HG02623 (cell line): ENCODE results near the gene BBS10.
"Not testable (repeated sequence)": the region's sequence is repeated elsewhere in the genome, so short reads cannot be mapped to it uniquely, and the experiment has no call there.

Experiments used
- ATAC-seq: cut with Tn5 transposase; IDR thresholded peaks from one replicate; pipeline ENCODE4 v1.9.1; 2021; ENCODE audit warnings: moderate library complexity; ENCODE audit not compliant: unreplicated experiment

Gene BBS10

DNA sequence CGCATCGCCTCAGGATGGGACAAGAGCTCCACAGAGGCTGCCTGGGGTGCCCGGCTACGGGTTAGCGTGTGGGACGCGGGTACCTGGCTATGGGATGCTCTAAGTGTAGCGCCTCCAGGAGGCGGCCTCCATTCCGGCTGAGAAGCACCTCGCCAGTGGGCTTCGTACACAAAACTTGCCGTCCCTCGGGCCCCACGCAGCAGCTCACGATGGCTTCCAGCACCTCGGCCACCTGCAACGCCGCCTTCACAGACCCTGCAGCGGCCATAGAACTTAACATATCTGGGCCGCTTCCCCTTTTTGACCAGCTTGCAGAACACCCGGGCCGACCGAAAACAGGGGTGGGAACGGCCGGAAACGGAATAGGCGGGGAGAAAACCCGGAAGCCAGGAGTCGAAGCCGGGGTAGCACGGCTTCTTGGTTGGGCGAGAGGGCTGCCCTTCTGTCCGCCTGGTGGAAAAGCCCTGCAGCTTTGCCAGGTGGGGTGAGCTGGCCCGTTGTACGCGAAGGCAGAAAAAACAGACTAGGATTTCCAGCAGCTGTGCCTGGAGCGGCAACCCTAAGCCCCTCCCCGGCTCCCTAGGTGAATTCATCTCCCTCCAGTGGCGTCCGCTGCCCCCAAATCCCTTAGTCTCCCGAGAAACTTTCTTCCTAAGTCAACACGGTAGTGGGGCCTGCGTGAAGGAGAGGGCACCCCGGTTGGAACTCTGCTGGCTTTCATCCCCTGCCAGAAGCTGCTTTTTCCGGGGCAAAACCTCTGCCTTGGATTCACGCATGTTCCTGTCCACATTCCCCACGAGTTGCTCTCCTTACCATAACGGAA, at the start of gene BBS10:
BBS10 (minus strand) TSS at position 337 of the 823 bp plus-strand sequence; CDS start at position 280, 57 bp downstream.
- peak; percentile 97 for ATAC-seq

DNA sequence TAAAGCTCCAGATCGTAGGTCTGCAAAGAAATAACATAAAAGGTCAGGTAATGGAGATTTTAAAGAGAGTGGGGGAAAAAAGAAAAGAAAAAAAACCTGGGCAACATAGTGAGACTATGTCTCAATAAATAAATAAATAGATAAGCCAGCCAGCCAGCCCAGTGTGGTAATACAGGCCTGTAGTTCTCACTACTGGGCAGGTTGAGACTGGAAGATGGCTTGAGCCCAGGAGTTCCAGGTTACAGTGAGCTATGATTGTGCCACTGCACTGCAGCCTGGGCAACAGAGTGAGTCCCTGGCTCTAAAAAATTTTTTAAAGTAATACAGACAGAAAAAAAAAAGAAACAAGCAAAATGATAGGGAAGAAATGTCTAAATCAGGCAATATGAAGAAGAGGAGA, 43.2 kb upstream of the BBS10 start:
- no peak for ATAC-seq

DNA sequence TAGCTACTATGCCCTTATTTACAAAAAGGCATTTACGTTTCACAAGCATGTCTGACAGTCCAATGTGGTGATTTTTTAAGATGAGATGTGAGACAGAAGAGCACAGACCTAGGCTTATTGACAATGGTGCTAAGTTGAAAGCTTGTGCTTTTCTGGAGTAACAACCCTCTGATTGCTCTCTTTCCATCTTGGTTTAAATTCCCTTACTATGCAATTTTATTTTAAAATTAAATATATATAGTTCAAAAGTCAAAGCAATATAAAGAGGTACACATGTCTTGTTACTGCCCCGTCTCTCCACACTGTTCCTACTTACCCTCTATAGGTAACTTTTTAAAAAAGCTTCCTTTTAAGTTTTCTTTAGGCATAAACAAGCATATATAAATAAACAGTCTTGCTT, 39.4 kb upstream of the BBS10 start:
- no peak for ATAC-seq

DNA sequence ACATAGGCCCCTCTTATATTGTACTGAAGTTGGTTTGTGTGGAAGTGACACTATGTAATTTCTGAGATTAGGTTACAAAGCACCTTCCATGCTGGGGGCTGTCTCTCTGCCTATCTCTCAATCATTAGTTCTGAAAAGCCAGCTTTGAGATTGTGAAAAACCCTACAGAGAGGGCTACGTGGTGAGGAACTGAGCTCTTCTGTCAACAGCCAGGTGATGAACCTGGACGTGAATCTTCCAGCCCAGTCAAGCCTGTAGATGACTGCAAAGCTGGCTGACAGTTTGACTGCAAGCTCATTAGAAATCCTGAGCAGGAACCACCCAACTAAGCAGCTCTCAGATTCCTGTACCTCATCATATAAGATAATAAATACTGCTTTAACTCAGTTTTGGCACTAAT, 36.3 kb upstream of the BBS10 start:
- no peak for ATAC-seq

DNA sequence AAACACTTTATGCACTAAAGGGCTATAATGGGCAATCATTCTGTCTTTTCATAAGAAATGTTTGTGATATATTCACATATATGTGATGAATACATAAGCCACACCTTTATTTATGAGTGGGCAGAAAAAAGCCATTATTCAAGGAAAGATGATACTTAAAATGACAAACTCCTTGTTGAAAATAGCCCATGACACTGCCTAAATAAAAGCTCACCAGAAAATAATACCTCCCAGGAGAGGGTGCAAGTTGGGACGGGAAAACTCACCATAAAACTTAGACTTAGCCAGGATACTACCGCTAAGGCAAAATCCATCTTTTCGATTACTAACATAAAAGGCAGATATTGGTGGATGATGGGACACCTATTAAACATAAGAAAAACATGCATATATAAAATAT, 35.8 kb upstream of the BBS10 start:
- ATAC-seq, result no peak

DNA sequence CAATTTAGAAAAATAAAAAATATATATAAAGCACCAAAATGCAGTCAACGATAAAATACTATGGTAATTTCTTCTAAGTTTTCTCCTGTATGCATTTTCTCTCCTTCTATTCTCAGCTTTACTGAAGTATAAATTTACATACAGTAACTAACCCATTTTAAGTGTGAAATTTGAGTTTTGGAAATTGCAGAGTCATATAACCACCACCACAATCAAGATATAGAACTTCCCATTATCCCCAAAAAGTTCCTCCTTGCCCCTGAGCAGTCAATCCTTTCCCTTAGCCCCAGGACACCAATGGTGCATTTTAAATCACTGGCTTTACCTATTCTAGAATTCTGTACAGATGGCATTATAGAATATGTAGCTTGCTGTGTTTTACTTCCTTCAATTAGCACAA, 31.0 kb upstream of the BBS10 start:
- no peak for ATAC-seq

DNA sequence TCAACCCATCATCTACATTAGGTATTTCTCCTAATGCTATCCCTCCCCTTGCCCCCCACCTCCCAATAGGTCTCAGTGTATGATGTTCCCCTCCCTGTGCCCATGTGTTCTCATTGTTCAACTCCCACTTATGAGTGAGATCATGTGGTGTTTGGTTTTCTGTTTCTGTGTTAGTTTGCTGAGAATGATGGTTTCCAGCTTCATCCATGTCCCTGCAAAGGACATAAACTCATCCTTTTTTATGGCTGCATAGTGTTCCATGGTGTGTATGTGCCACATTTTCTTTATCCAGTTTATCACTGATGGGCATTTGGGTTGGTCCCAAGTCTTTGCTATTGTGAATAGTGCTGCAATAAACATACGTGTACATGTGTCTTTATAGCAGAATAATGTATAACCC, 28.7 kb upstream of the BBS10 start:
- ATAC-seq, result not testable (repeated sequence)

DNA sequence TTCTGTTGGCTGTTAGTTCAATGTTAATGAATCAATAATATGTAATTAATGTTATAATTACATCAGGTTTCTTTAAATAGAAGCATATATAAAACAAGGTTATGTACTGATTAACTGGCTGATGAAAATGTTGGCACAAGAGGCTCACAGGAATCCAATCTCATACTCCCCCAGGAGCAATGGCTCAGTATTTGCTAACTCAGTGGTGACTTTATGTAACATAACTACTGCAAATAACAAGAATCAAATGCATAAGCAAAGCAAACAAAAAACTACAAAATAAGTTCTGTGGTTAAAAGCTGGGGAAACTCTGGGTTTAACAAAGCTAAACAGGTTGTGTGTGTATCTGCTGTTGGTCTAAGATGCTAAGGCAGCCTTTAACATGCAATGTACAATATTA, 27.7 kb upstream of the BBS10 start:
- no peak for ATAC-seq

DNA sequence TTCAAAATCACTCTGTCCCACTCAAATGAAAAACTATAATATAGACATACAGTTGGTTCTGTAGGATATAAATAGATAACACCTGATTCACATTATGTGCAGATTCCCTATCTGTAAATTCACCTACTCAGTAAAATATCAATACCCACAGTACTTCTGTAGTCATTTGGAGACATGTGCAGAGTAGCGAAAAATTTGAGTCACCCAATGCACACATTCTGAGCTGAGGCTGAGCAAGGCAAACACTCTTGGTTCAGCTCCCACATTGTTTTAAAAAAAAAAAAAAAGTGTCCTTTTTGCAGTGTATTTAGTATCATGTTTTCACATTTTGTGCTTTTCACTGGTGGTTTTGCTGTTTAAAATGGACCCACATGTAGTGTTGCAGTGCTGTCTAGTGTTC, 27.3 kb upstream of the BBS10 start:
- no peak for ATAC-seq

DNA sequence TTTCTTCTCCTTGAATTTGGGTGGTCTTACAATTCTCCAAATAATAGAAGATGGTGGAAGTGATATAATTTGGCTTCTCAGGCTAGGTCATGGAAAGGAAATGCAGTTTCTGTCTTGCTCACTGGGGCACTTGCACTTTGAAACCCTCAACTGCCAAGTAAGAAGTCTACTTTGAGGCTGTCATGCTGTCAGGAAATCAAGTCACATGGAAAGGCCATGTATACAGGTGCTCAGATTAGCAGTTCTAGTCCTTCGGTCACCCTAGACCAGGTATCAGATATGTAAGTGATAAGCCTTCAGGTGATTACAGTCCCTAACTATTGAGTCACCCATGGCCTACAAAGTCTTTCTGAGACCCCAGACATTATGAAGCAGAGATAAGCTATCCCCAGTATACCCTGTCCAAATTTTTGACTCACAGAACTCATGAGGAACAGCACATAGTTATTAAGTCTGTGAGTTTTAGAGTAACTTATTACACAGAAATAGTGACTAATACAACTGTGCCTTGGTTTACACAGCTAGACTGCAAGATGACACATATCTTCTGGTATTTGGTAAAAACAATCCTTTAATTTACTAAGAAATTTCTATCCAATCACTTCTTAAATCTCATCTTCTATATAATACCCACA, 26.3 kb upstream of the BBS10 start:
- ATAC-seq, result no peak

DNA sequence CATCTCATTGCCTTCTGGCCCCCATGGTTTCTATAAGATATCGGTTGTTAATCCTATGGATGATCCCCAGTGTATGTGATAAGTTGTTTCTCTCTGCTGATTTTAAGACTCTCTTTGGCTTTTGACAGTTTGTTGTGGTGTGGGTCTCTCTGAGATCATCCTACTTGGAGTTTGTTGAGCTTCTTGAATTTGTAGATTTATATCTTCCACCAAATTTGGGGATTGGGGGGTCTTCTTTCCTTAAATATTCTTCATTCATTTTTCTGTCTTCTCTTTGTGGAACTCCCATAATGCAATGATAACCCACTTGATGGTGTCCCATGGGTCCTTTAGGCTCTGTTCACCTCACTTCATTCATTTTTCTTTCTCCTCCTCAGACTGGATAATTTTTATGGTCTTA, 20.0 kb upstream of the BBS10 start:
- no peak for ATAC-seq

DNA sequence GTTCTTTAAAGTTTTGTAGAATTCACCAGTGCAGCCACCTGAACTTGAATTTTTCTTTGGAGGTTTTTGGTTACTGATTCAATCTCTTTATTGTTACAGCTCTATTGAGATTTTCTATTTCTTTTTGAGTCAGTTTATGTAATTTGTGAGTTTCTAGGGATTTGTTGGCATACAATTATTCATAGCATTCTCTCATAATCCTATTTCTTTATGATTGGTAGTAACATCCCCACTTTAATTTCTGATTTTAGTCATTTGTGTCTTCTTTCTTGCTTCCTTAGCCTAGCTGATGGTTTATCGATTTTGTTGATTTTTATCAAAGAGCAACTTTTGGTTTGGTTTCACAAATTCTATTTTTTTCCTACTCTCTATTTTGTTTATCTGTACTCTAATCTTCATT, 17.9 kb upstream of the BBS10 start:
- ATAC-seq, result no peak

DNA sequence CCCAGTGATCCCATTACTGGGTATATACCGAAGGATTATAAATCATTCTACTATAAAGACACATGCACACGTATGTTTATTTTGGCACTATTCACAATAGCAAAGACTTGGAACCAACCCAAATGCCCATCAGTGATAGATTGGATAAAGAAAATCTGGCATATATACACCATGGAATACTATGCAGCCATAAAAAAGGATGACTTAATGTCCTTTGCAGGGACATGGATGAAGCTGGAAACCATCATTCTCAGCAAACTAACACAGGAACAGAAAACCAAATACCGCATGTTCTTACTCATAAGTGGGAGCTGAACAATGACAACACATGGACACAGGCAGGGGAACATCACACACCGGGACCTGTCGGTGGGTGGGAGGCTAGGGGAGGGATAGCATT, 15.9 kb upstream of the BBS10 start:
- ATAC-seq, result not testable (repeated sequence)

DNA sequence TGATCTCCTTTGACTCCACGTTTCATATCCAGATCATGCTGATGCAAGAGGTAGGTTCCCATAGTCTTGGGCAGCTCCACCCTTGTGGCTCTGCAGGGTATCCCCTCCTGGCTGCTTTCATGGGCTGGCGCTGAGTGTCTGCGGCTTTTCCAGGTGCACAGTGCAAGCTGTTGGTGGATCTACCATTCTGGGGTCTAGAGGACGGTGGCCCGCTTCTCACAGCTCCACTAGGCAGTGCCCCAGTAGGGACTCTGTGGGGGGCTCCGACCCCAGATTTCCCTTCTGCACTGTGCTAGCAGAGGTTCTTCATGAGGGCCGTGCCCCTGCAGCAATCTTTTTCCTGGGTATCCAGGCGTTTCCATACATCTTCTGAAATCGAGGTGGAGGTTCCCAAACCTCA, 12.1 kb upstream of the BBS10 start:
- ATAC-seq, result no peak

DNA sequence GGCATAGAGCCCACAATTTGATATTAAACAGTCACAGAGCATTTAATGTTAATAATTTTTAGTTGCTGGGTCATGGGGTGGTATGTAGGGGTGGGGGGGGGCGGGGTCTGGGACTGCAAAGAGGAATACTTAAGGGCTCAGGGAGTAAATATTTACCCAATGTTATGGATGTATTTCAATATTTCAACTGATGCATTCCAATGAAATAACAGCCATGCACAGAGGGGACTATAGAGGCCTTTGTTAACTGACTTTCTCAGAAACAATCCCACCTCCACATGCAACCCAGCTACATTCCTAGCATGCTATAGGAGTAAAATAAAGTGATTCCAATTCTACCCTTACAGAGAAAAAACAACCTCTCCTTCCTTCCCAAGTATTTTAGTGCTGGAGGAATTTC, 7.9 kb upstream of the BBS10 start:
- ATAC-seq, result no peak

DNA sequence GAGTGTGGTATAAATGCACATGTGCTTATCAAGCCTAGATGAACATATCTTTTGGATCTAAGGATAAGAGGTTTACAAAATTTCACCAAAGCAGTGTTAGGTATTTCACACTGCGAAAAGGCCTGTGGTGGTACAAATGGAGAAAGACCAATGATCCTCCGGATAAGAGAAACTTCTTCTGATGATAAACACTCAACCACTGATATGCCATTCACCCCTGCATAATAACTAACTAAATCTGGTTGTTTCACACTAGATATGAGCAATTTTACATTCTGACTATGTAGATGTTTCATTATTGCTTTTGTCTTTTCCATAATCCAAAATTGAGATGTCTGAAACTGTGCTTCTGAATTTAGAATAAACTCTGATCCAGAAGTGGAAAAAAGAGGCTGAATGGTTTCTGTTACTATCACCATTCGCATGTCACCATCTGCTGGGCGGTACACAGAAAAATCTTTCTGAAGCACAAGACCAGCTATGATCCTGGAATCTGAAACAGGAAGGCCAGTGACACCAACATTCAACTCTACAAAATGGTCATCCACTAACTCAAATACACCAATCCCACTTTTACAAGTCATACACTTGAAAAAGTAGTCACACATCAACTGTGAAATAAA, 1.3 kb downstream of the BBS10 start:
- ATAC-seq, result no peak

DNA sequence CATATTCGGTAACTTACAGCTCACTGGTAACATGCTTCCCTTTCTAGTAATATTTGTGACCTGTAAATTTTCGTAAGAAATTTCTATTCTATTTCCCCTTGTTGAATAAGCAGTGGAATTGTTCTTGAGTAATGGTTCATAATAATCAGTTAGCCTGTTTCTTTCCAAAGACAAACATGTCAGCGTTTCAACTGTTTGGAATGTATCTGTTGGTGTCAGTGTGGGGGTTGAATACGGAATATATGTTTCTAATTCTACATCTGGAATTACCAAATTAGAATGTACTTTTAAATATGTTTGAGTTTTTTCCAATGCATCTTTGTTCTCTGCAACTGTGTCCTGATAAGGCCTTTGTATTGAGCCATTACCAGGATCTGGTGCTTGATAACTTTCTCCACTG, 2.0 kb downstream of the BBS10 start:
- no peak for ATAC-seq

DNA sequence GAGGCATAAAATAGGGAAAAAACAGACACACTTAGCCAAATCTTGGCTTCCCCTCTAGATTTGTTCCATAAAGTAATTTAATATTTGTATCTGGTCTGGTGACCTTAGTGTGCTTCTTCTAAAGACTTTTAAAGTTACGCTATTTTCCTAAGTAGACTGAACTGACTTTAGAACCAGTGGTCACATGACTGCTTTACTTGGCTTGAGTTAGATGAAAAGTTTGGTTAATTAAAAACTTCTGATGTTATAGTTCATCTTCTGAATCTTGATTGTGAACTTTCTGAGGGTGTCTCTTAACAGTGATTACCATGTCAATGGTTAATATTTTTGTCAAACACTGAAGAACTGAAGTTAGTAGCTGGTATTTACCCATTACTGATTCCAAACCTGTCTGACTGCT, 2.6 kb downstream of the BBS10 start:
- ATAC-seq, result no peak

DNA sequence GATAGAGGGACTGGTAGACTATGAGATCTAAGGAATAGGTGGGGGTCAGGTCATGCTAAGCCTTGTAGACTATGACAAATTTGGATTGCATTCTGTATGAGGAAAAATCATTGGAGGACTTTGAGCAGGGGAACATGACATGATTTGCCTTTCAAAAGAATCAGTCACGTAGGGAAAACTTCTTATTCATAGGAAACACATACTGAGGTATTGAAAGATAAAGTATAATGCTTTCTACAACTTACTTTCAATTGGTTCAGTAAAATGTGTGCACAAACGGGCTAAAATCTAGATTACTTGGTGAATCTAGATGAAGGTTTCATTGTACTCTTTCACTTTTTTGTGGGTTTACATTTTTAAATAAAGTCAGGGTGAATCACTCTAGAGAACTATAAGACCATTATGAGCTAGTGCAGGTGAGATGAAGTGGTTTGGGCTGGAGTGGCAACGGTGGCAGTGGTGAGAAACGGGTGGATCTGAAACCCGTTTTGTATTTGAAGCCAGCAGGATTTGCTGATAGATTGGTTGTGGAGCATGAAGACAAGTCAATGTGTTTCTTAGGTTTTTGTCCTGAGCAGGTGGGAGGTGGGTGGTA, 6.7 kb downstream of the BBS10 start:
- no peak for ATAC-seq

DNA sequence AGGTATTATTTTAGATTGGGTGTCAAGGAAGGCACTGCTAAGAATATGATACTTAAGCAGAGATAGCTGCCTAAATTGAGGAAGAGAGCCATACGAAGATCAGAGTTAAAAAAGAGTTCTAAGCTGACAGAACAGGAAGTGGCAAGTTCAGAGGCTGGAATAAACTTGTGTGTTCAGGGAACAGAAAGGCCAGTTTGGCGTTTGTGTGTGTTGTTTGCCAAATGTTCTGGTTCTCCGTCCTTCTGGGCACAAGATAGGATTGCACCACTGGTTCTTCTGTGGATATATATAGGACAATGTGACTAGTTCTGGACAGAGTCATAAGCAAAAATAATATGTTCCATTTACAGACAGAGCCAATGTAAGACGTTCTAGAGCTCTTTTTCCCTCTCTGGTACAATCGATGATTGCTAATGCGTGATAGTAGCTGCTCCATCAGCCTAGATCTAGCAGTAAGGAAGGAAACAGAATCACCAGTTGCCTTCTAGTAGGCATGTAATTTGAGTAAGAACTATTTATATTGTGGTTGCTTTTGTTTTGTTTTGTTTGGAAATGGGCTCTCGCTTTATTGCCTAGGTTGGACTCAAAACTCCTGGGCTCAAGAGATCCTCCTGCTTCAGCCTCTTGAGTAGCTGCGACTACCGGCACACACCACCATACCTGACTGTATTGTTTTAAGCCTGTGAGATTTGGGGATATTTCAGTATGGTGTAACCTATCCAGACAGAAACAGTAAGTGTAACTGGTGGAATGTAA, 7.4 kb downstream of the BBS10 start:
- ATAC-seq, result no peak

DNA sequence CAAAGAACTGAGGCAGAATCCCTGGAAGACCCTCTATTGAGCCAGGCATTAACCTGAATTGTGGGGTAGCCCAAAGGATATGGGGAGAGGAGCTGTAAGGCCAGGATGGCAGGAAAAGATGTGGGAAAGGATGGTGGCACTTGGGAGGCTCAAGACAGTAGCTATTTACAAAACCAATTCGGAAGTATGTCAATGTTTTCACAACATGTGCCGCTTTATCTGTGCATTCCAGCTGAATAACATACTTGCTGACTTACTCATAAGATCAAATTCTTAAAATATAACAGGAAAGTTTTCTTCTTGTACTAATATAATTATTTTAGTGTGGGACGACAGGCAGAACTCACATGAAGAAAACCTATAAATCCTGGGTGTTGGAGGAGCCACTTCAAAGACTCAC, 10.6 kb downstream of the BBS10 start:
- ATAC-seq, result no peak
